ENCODE results near the gene SPC24. TPM values are rescaled to one million over a fixed set of nuclear protein-coding genes. Genes with fewer than 3 reads are reported as not detected.

Gene SPC24
- polyA plus RNA-seq, 1 experiment: 18.9 TPM

- no peak overlapping the region for H3K4me3 ChIP-seq (ENCODE audit: low read depth, low read length)
- DNase-seq (ENCODE audit: low read depth): no peak
- POLR2A ChIA-PET: interaction anchor here (0.7 kb wide), 1 partner anchor 358 kb away, joined by 4 read pairs; the partner anchor contains the start of gene ECSIT
- CTCF ChIA-PET: no interaction called here
- TF ChIP-seq CTCF (IDR thresholded peaks at IDR 0.05; ENCODE audit: insufficient read depth, low read depth, low read length): no peak
- H3K36me3 ChIP-seq (ENCODE audit: control insufficient read depth, insufficient read depth, low read length): peaks cover 44% of the 10 kb centered on the region
- no peaks in the 10 kb centered on the region for H3K27me3 ChIP-seq (ENCODE audit: control insufficient read depth, insufficient read depth, low read length)
Observed at GRCh38 chr19:11171144-11171543, 15.6 kb upstream of the SPC24 start.

- Histone ChIP-seq H3K36me3 (ENCODE audit: control insufficient read depth, insufficient read depth, low read length) (peaks cover 39% of the 10 kb centered on the region), H3K4me3 (ENCODE audit: low read depth, low read length) (no peak overlapping the region), H3K27me3 (ENCODE audit: control insufficient read depth, insufficient read depth, low read length) (no peaks in the 10 kb centered on the region)
- no peak for TF ChIP-seq CTCF (IDR thresholded peaks at IDR 0.05; ENCODE audit: insufficient read depth, low read depth, low read length)
- ChIA-PET CTCF (interaction anchor here (0.7 to 1.7 kb wide), 5 partner anchors 24 to 40 kb away, joined by 4 to 6 read pairs (median 5); no protein-coding TSS in a partner anchor), POLR2A (no interaction called here)
- DNase-seq (ENCODE audit: low read depth): no peak
Observed at GRCh38 chr19:11169896-11170678, 14.5 kb upstream of the SPC24 start.

GRCh38 chr19:11168568-11168967, 13.0 kb upstream of the SPC24 start:
- ChIA-PET POLR2A (interaction anchor here (0.5 to 1.0 kb wide), 4 partner anchors 9 to 110 kb away, joined by 4 to 12 read pairs (median 8); no protein-coding TSS in a partner anchor), CTCF (interaction anchor here (0.7 to 1.9 kb wide), 8 partner anchors 14 to 42 kb away, joined by 3 to 6 read pairs (median 5); no protein-coding TSS in a partner anchor)
- no peak for TF ChIP-seq CTCF (IDR thresholded peaks at IDR 0.05; ENCODE audit: insufficient read depth, low read depth, low read length)
- peak; percentile 95 for DNase-seq (ENCODE audit: low read depth)
- Histone ChIP-seq H3K36me3 (ENCODE audit: control insufficient read depth, insufficient read depth, low read length) (peaks cover 32% of the 10 kb centered on the region), H3K27me3 (ENCODE audit: control insufficient read depth, insufficient read depth, low read length) (no peaks in the 10 kb centered on the region), H3K4me3 (ENCODE audit: low read depth, low read length) (no peak overlapping the region)

- Histone ChIP-seq H3K4me3 (ENCODE audit: low read depth, low read length) (no peak overlapping the region), H3K36me3 (ENCODE audit: control insufficient read depth, insufficient read depth, low read length) (peaks cover 20% of the 10 kb centered on the region), H3K27me3 (ENCODE audit: control insufficient read depth, insufficient read depth, low read length) (no peaks in the 10 kb centered on the region)
- CTCF ChIA-PET: interaction anchor here (0.6 kb wide), 1 partner anchor 18 kb away, joined by 3 read pairs; no protein-coding TSS in a partner anchor
- POLR2A ChIA-PET: no interaction called here
- DNase-seq (ENCODE audit: low read depth): peak; percentile 86
- no peak for TF ChIP-seq CTCF (IDR thresholded peaks at IDR 0.05; ENCODE audit: insufficient read depth, low read depth, low read length)
Observed at GRCh38 chr19:11166281-11167142, 10.9 kb upstream of the SPC24 start.
